Endodermal cell (in vitro differentiated cells): ENCODE data around the gene HMOX1. TPM values are rescaled to one million over a fixed set of nuclear protein-coding genes. Genes with fewer than 3 reads are reported as not detected.

Experiments used
- DNase-seq: peaks from one replicate; pipeline ENCODE4 v3.0.0-alpha.2; 2017
- H3K27ac ChIP-seq: 2 replicates; pipeline ENCODE4 v1.5.1; 2013; ENCODE audit warnings: mild to moderate bottlenecking, low read depth, low read length, moderate library complexity
- H3K27me3 ChIP-seq: 2 replicates; pipeline ENCODE4 v1.6.1; 2013; ENCODE audit warnings: mild to moderate bottlenecking, low read length, moderate library complexity; ENCODE audit not compliant: insufficient read depth, control insufficient read depth, poor library complexity, severe bottlenecking
- H3K36me3 ChIP-seq: 2 replicates; pipeline ENCODE4 v1.7.0; 2013; ENCODE audit warnings: mild to moderate bottlenecking, low read length, moderate library complexity; ENCODE audit not compliant: control insufficient read depth, insufficient read depth
- H3K4me1 ChIP-seq: one replicate; pipeline ENCODE4 v1.7.0; 2013; ENCODE audit warnings: low read length; ENCODE audit not compliant: control insufficient read depth, insufficient read depth
- H3K4me3 ChIP-seq: 2 replicates; pipeline ENCODE4 v1.5.1; 2013; ENCODE audit warnings: mild to moderate bottlenecking, low read length, moderate library complexity
- H3K9ac ChIP-seq: 2 replicates; pipeline ENCODE4 v1.6.1; 2013; ENCODE audit warnings: mild to moderate bottlenecking, low read length, moderate library complexity; ENCODE audit not compliant: poor library complexity, severe bottlenecking; ENCODE audit errors: extremely low read depth
- H3K9me3 ChIP-seq: 2 replicates; pipeline ENCODE4 v1.6.1; 2013; ENCODE audit warnings: mild to moderate bottlenecking, low read length, moderate library complexity; ENCODE audit not compliant: control insufficient read depth
- H3K27ac Mint-ChIP-seq: 2 replicates; pipeline ENCODE4 v1.8.0; 2020; ENCODE audit warnings: mixed read lengths
- H3K27me3 Mint-ChIP-seq: 2 replicates; pipeline ENCODE4 v1.8.0; 2021; ENCODE audit warnings: mild to moderate bottlenecking, mixed read lengths; ENCODE audit not compliant: insufficient read depth
- H3K36me3 Mint-ChIP-seq: 2 replicates; pipeline ENCODE4 v1.8.0; 2020; ENCODE audit warnings: low read depth, mixed read lengths
- H3K4me1 Mint-ChIP-seq: 2 replicates; pipeline ENCODE4 v1.8.0; 2020; ENCODE audit warnings: mixed read lengths
- H3K4me3 Mint-ChIP-seq: 2 replicates; pipeline ENCODE4 v1.8.0; 2020; ENCODE audit warnings: mild to moderate bottlenecking, moderate library complexity, mixed read lengths
- H3K9me3 Mint-ChIP-seq: 2 replicates; pipeline ENCODE4 v1.8.0; 2020; ENCODE audit warnings: mild to moderate bottlenecking, mixed read lengths
- WGBS, 2 experiments: methylation state at CpG; one replicate each; pipeline versions ENCODE4 v1.1.5 to v1.1.7; 2013; ENCODE audit warnings: missing lambda C conversion rate in 2 of 2, mixed read lengths in 1 of 2; ENCODE audit not compliant: insufficient coverage in 1 of 2, insufficient read length in 1 of 2; 5-methylcytosine and 5-hydroxymethylcytosine counted together
- total RNA-seq, 2 donors: library from RNA; stranded (reverse); fragmentation: NEBNext Ultra II Directional in 1 of 2; extraction: Animal tissue kit (Norgen Biotek cat#: 25700) in 1 of 2; gene quantifications; 2 replicates in 1 of 2; 3 replicates in 1 of 2; pipeline ENCODE4 v1.2.1, GENCODE V29; 2021
- TF ChIP-seq, protein P1 (sequence below): fragments of 200-600 bp; sonication (generic); conservative IDR thresholded peaks from 2 replicates; pipeline ENCODE4 v1.5.0; 2021; ENCODE audit warnings: antibody characterized with exemption, mild to moderate bottlenecking

Gene HMOX1
- total RNA-seq, 2 donors from 2014 or later: 11.4 to 21.6 TPM

DNA sequence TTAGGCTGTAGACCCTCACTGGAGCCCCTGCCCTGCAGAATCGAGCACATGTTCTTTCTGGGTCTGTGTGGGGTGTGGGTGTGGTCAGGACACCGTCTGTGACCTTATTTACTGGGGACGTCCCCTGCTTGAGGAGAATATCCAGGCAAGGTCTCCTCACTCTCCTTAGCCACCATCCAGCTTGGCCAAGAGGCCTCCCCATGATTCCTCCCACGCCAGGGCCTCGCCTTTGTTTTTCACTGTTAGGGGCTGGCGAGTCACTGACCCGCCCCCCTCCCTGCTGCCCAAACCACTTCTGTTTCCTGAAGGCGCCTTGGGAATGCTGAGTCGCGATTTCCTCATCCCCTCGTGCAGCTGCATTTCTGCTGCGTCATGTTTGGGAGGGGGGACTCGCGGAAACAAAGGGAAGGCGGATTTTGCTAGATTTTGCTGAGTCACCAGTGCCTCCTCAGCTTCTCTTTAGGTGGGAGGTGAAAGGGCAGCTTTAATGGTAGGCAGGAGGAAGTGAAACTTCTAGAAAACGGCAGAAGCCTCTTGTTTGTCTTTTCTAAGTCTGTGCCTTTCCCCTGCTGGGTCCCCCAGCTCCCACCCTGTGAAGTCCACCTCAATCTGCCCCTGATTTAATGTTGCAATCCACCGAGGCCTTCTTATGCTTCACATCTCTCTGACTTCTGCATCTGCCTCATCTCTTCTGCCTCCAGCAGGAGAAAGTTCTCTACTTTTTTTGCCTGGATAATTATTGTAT lies 4.0 kb upstream of the HMOX1 start:
- Mint-ChIP-seq H3K36me3 (no peaks in the 10 kb centered on the region), H3K27ac (peak overlapping the region; percentile 91), H3K9me3 (peaks cover 5% of the 10 kb centered on the region), H3K4me3 (peak overlapping the region; percentile 8), H3K4me1 (peaks cover 51% of the 10 kb centered on the region), H3K27me3 (peaks cover 17% of the 10 kb centered on the region)
- 7 to 14% methylated on average over 4 to 16 of the region's 17 CpGs for WGBS, 2 experiments
- peaks cover 21% of the 10 kb centered on the region for H3K4me1 ChIP-seq
- no peak overlapping the region for H3K4me3 ChIP-seq
- H3K9ac ChIP-seq: peak overlapping the region; percentile 47
- H3K36me3 ChIP-seq: no peaks in the 10 kb centered on the region
- DNase-seq: peak; percentile 98
- H3K27ac ChIP-seq: peak overlapping the region; percentile 86
- TF ChIP-seq, protein P1, sequence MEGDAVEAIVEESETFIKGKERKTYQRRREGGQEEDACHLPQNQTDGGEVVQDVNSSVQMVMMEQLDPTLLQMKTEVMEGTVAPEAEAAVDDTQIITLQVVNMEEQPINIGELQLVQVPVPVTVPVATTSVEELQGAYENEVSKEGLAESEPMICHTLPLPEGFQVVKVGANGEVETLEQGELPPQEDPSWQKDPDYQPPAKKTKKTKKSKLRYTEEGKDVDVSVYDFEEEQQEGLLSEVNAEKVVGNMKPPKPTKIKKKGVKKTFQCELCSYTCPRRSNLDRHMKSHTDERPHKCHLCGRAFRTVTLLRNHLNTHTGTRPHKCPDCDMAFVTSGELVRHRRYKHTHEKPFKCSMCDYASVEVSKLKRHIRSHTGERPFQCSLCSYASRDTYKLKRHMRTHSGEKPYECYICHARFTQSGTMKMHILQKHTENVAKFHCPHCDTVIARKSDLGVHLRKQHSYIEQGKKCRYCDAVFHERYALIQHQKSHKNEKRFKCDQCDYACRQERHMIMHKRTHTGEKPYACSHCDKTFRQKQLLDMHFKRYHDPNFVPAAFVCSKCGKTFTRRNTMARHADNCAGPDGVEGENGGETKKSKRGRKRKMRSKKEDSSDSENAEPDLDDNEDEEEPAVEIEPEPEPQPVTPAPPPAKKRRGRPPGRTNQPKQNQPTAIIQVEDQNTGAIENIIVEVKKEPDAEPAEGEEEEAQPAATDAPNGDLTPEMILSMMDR: no peak
- peaks cover 9% of the 10 kb centered on the region for H3K27me3 ChIP-seq
- H3K9me3 ChIP-seq: no peaks in the 10 kb centered on the region

DNA sequence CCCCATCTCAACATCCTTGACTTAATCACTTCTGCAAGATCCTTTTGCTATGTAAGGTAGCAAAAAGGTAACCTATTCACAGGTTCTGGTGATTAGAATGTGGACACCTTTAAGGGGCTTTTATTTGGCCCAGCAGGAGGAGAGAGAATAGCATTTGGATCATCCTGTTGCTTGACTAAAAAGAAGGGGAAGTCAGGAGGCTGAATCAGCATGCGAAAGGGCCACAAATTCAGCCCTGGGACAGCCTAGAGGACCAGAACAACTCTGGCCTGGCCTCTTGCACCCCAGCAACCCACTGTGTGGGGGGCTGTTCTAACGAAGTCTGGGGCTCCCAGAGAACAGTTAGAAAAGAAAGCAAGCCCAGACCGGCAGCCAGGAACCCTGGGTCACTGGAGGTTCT lies 3.2 kb upstream of the HMOX1 start:
- H3K36me3 Mint-ChIP-seq: no peaks in the 10 kb centered on the region
- H3K4me3 Mint-ChIP-seq: no peak overlapping the region
- TF ChIP-seq, protein P1: no peak
- peaks cover 10% of the 10 kb centered on the region for H3K27me3 ChIP-seq
- H3K4me3 ChIP-seq: no peak overlapping the region
- H3K4me1 ChIP-seq: peaks cover 19% of the 10 kb centered on the region
- H3K9me3 ChIP-seq: no peaks in the 10 kb centered on the region
- DNase-seq: peak; percentile 81
- peak overlapping the region; percentile 4 for H3K27ac ChIP-seq
- H3K27ac Mint-ChIP-seq: peak overlapping the region; percentile 91
- H3K9me3 Mint-ChIP-seq: no peaks in the 10 kb centered on the region
- no peak overlapping the region for H3K9ac ChIP-seq
- peaks cover 19% of the 10 kb centered on the region for H3K27me3 Mint-ChIP-seq
- H3K36me3 ChIP-seq: no peaks in the 10 kb centered on the region
- WGBS, 2 experiments: 39 to 55% methylated on average over 2 to 3 of the region's 3 CpGs
- H3K4me1 Mint-ChIP-seq: peaks cover 53% of the 10 kb centered on the region

DNA sequence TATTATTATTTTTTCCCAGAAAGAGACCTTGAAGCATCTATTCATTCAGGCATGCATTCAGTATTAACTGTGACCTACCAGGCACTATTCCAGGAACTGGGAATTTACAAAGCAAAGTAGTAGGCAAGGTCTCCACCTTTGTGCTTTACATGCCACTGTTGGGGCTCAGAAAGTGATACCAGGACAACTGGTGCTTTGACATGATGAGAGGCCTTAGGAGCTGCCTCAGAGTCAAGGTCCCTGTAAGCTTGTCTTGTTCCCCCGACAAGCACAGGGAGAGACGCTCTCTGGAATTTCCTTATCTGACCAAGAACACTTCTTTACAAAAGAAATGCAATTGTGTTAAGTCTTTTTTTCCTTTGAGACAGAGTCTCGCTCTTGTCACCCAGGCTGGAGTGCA lies 2.3 kb upstream of the HMOX1 start:
- peak overlapping the region; percentile 56 for H3K4me3 Mint-ChIP-seq

More for the DNA sequence above, 2.3 kb upstream of the HMOX1 start:
- H3K9me3 Mint-ChIP-seq: no peaks in the 10 kb centered on the region
- Histone ChIP-seq H3K27me3 (peaks cover 10% of the 10 kb centered on the region), H3K36me3 (peaks cover 4% of the 10 kb centered on the region), H3K4me3 (no peak overlapping the region), H3K27ac (no peak overlapping the region), H3K9me3 (no peaks in the 10 kb centered on the region), H3K4me1 (peaks cover 19% of the 10 kb centered on the region), H3K9ac (no peak overlapping the region)
- H3K27me3 Mint-ChIP-seq: peaks cover 19% of the 10 kb centered on the region
- DNase-seq: peak; percentile 59
- TF ChIP-seq, protein P1: no peak
- peaks cover 53% of the 10 kb centered on the region for H3K4me1 Mint-ChIP-seq
- 72 to 82% methylated on average over 3 of the region's 3 CpGs for WGBS, 2 experiments
- H3K36me3 Mint-ChIP-seq: peaks cover 7% of the 10 kb centered on the region
- peak overlapping the region; percentile 91 for H3K27ac Mint-ChIP-seq
